Hepatocyte (in vitro differentiated cells): ENCODE results near the gene CRK. TPM values are rescaled to one million over a fixed set of nuclear protein-coding genes. Genes with fewer than 3 reads are reported as not detected.

Experiments used
- DNase-seq: peaks from one replicate; pipeline ENCODE4 v3.0.0-alpha.2; 2016; ENCODE audit warnings: low spot score
- H2AFZ ChIP-seq: fragments of 200-600 bp; sonication (generic); 2 replicates; pipeline ENCODE4 v1.6.0; 2016; ENCODE audit warnings: antibody characterized with exemption, mild to moderate bottlenecking
- H3K27ac ChIP-seq: fragments of 200-600 bp; sonication (generic); 2 replicates; pipeline ENCODE4 v1.5.1; 2016; ENCODE audit warnings: mild to moderate bottlenecking
- H3K27me3 ChIP-seq: fragments of 200-600 bp; sonication (generic); 2 replicates; pipeline ENCODE4 v1.6.1; 2016
- H3K36me3 ChIP-seq: fragments of 200-600 bp; sonication (generic); replicated peaks from 2 replicates; pipeline ENCODE4 v1.5.1; 2016; ENCODE audit warnings: low read depth; ENCODE audit not compliant: insufficient read depth
- H3K4me1 ChIP-seq: fragments of 200-600 bp; sonication (generic); 2 replicates; pipeline ENCODE4 v1.5.1; 2016; ENCODE audit warnings: mild to moderate bottlenecking, moderate library complexity; ENCODE audit not compliant: insufficient read depth
- H3K4me2 ChIP-seq: fragments of 200-600 bp; sonication (generic); 2 replicates; pipeline ENCODE4 v1.6.0; 2016
- H3K4me3 ChIP-seq: fragments of 200-600 bp; sonication (generic); 2 replicates; pipeline ENCODE4 v1.5.1; 2016; ENCODE audit warnings: mild to moderate bottlenecking
- H3K79me2 ChIP-seq: fragments of 200-600 bp; sonication (generic); 2 replicates; pipeline ENCODE4 v1.6.0; 2017; ENCODE audit warnings: mild to moderate bottlenecking
- H3K9me2 ChIP-seq: fragments of 200-600 bp; sonication (generic); replicated peaks from 2 replicates; pipeline ENCODE4 v1.6.0; 2017; ENCODE audit warnings: mild to moderate bottlenecking; ENCODE audit not compliant: insufficient read depth
- H3K9me3 ChIP-seq: fragments of 200-600 bp; sonication (generic); 2 replicates; pipeline ENCODE4 v1.5.1; 2016; ENCODE audit warnings: low read depth, mild to moderate bottlenecking
- H4K20me1 ChIP-seq: fragments of 200-600 bp; sonication (generic); 2 replicates; pipeline ENCODE4 v1.6.0; 2016; ENCODE audit warnings: mild to moderate bottlenecking; ENCODE audit not compliant: insufficient read depth, poor library complexity, severe bottlenecking
- CTCF ChIP-seq: fragments of 200-600 bp; sonication (generic); IDR thresholded peaks from 2 replicates; pipeline ENCODE4 v1.5.1; 2016; ENCODE audit warnings: antibody characterized with exemption, mild to moderate bottlenecking; ENCODE audit not compliant: poor library complexity
- EZH2 ChIP-seq: fragments of 200-600 bp; sonication (generic); IDR thresholded peaks from 2 replicates; pipeline ENCODE4 v1.6.1; 2016; ENCODE audit warnings: antibody characterized with exemption, mild to moderate bottlenecking, borderline replicate concordance
- EZH2phosphoT487 ChIP-seq: fragments of 200-600 bp; sonication (generic); IDR thresholded peaks from one replicate; pipeline ENCODE4 v1.6.1; 2018; ENCODE audit warnings: antibody characterized with exemption, mild to moderate bottlenecking, low read depth, moderate library complexity; ENCODE audit not compliant: unreplicated experiment, severe bottlenecking
- WGBS: methylation state at CpG from one replicate; pipeline ENCODE4 v1.1.6; 2016; ENCODE audit warnings: low lambda C conversion rate; ENCODE audit errors: missing lambda C conversion rate; 5-methylcytosine and 5-hydroxymethylcytosine counted together
- polyA plus RNA-seq: library from polyadenylated mRNA; unstranded; fragments of >200 nt; fragmentation: Nextera tagmentation; extraction: Ambion mirVana; gene quantifications from 2 replicates; pipeline ENCODE4 v1.2.1, GENCODE V29; 2016
- total RNA-seq: library from RNA; depleted of rRNA; stranded (reverse); fragments of >200 nt; gene quantifications from 2 replicates; pipeline ENCODE4 v1.2.3, GENCODE V29; 2014

Gene CRK
- total and polyA plus RNA-seq, 2 experiments from 2014 or later: 66.5 to 72.1 TPM

DNA sequence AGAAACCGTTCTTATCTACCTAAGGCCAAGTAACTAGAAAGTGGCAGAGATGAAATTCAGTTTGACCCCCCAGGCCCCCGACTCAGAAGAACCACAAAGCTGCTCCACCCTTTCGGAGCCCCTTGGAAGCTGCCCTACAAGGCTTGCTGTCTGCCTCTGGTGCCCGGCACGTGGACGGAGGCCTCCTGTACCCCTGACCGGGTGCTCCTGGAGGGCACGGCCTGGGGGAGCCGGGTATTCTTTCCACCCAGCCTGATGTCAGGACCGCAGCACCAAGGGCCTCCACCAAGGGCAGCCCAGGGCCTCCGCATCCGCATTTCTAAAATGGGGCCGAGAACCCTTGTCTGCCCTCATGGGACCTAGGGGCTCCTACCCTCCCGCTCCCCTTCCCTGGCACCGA, 15.5 kb upstream of the CRK start:
- Histone ChIP-seq H3K4me2 (no peak overlapping the region), H3K9me2 (no peaks in the 10 kb centered on the region), H3K4me3 (no peak overlapping the region), H3K4me1 (no peaks in the 10 kb centered on the region), H3K9me3 (no peaks in the 10 kb centered on the region), H3K36me3 (no peaks in the 10 kb centered on the region), H4K20me1 (no peaks in the 10 kb centered on the region), H2AFZ (no peak overlapping the region), H3K27me3 (no peaks in the 10 kb centered on the region), H3K27ac (no peak overlapping the region), H3K79me2 (no peaks in the 10 kb centered on the region)
- no peak for DNase-seq
- TF ChIP-seq EZH2 (no peak), CTCF (no peak), EZH2phosphoT487 (no peak)
- WGBS: 98% methylated on average over 15 of the region's 15 CpGs

- Histone ChIP-seq H3K79me2 (no peaks in the 10 kb centered on the region), H3K36me3 (no peaks in the 10 kb centered on the region), H3K9me2 (no peaks in the 10 kb centered on the region), H4K20me1 (no peaks in the 10 kb centered on the region), H3K27ac (no peak overlapping the region), H3K9me3 (no peaks in the 10 kb centered on the region), H2AFZ (no peak overlapping the region), H3K27me3 (no peaks in the 10 kb centered on the region), H3K4me3 (no peak overlapping the region), H3K4me1 (no peaks in the 10 kb centered on the region), H3K4me2 (no peak overlapping the region)
- DNase-seq: no peak
- WGBS: 96% methylated on average over 19 of the region's 25 CpGs
- TF ChIP-seq EZH2 (no peak), EZH2phosphoT487 (no peak), CTCF (no peak)
Observed at GRCh38 chr17:1470755-1471462, 14.9 kb upstream of the CRK start.

DNA sequence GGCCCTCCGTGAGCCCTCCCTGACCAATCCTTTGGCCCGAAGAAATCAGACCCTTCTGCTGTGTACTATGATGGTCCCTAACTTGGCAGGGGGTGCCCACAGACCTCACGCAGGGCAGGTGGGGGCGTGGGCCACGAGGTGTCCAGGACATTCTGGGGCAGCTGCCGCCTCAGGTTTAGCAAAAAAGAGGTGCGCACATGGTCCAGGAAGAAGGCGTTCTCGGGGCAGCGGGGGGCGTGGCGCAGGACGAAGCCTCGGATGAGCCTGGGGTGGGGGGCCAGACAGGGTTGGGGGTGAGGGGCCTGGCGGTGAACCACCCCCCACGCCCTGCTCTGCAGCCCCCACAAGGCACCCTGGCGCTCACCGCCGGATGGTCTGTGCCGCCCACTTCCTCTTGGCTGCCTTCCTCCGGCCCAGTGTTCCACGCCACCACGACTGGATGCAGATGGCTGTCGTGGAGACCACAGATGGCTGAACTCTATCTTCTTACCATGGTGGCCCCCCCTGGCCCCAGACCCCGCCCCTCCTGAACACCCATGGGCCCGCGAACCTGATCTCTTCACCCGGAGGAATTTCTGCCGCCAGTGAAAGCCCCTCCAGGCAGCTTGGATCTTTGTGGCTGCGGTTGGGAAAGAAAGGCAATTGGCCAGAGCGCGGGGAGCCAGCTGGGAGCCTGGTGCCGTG, 14.2 kb upstream of the CRK start:
- no peak for TF ChIP-seq CTCF
- TF ChIP-seq EZH2phosphoT487: no peak
- no peak for TF ChIP-seq EZH2
- no peak overlapping the region for H3K4me2 ChIP-seq
- no peaks in the 10 kb centered on the region for H3K9me3 ChIP-seq
- DNase-seq: no peak
- H3K4me1 ChIP-seq: no peaks in the 10 kb centered on the region
- H3K9me2 ChIP-seq: no peaks in the 10 kb centered on the region
- H3K36me3 ChIP-seq: no peaks in the 10 kb centered on the region
- H2AFZ ChIP-seq: no peak overlapping the region
- WGBS: 94% methylated on average over 22 of the region's 33 CpGs
- H4K20me1 ChIP-seq: no peaks in the 10 kb centered on the region
- H3K27ac ChIP-seq: no peak overlapping the region
- no peak overlapping the region for H3K4me3 ChIP-seq
- no peaks in the 10 kb centered on the region for H3K27me3 ChIP-seq
- H3K79me2 ChIP-seq: no peaks in the 10 kb centered on the region
